ENCODE measurements around the gene ECM1.

The ECM1 gene

DNA sequence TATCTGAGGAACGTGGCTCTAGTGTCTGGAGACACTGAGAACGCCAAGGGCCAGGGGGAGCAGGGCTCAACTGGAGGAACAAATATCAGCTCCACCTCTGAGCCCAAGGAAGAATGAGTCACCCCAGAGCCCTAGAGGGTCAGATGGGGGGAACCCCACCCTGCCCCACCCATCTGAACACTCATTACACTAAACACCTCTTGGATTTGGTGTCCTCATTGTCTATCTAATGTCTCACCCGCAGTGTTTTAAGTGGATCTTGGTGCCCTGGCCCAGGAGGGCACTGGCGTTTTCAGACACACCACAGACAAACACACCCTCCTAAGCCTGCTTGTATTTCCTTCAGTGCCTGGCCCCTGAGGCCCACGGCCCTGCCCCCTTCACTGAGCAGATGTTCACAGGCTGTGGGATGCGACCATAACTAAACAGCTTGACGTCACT is 5.5 kb downstream of the ECM1 start:
- DNase-seq = no peak

DNA sequence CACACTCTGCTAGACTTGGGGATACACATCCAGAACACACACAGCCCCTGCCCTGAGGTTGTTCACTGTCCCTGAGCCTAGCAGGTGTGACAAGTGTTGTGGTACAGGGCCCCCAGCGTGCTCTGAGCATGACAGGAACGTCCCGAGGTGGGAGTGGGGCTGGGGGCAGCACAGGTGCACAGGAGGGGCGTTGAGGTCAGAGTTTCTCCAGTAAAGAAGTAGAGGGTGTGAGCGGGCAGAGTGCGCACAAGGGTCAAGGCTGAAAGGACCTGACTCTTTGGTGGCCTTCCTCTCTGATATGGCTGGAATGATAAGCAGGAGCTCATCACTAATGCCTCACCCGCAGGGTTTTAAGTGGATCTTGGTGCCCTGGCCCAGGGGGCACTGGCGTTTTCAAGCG is 6.4 kb downstream of the ECM1 start:
- DNase-seq = no peak

GRCh38 chr1:150514913-150515327 is 7.0 kb downstream of the ECM1 start:
- DNase-seq = no peak

- DNase-seq = peak; percentile 75 to 79
These were observed 7.6 kb downstream of the ECM1 start, which contains the start of gene FALEC for GRCh38 chr1:150515328-150516049. Gene FALEC, plus strand, starts transcription at chr1:150515752.

DNA sequence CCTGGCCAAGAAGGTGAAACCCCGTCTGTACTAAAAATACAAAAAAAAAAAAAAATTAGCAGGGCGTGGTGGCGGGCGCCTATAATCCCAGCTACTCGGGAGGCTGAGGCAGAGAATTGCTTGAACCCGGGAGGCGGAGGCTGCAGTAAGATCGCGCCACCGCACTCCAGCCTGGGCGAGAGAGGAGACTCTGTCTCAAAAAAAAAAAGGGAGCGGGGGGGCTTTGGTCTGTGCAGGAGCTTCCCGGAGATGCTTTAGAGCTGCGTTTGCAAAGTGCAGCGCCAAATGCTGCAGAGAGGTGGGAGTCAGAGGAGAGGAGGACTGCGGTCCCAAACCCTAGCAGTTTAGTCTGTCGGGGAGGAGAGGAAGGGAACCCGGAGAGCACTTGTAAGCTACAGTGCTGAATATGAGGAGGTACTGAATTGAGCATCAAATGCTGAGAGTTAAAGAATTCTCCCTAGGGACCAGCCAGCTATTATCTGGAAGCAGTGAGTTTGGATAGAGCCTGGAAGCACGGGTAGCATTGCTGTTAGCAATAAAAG is 8.2 kb downstream of the ECM1 start:
- no peak for DNase-seq

DNA sequence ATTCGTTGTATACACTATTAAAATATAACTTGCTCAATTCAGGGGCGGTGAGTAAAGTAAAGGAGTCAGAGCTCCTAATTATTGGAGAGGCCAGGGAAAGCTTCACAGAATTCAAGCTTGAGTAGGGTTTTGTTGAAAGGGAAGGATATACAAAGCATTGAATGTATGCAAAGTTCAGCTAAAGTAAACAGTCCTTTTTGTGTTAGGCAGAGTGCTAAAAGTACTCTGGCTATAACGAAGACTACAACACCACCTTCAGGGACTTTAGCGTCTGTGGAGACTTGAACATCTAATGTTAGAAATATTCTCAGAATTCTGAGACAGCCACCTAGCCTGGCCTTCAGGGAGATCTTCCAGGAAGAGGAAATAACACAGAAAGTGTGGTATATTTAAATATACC is 8.7 kb downstream of the ECM1 start:
- DNase-seq = peak in 1 of 2 donors; percentile 35

DNA sequence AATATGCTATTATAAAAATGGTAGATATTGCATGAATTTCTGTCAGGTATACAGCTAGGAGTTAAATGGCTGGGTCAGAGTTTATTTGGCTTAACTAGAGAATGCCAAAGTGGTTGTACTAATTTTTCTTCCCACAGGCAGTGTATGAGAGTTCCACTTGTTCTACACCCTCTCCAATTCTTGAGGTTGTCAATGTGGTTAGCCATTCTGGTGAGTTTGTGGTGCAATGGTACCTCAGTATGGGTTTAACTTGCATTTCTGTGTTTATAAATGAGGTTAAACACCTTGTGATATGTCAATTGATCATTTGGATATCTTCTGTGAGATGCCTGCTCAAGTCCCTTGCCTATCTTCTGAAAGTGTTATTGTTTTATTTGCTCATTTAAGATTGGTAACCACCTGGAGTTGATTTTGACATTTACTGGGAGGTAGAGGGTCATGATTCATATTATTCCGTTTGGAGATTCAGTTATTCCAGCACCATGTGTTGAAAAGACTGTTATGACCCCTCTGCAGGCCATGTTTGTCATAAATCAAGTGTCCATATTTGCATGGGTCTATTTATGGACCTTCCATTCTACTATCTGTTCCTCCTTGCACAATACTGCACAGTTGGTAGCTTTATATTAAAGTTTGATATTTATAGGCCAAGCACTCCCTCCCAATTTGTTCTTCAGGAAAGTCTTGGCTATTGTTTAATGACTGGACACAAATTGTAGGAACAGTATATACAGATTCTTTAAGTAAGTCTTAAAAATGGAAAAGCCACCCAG is 13.5 kb downstream of the ECM1 start:
- DNase-seq = no peak

GRCh38 chr1:150525348-150525747 is 17.4 kb downstream of the ECM1 start:
- DNase-seq = no peak

DNA sequence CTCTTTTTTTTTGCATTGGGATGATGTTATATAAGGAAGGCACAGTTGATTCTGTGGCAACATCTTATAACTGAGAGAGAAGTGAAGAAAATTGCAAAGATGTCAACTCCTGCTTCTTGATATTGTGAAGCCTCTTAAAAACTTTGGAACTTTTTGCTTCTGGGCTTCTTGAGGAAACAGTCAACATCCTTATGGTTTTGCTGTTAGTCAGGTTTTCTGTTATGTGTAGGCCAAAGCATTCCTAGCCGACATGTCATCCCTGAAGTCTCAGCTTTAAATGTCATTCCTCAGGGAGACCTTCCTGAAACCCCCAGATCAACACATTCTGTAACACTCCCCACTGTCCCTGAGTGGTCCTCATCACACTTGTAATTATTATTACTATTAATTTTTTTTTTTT is 20.3 kb downstream of the ECM1 start:
- DNase-seq = no peak

- no peak for DNase-seq
These were observed 21.1 kb downstream of the ECM1 start for GRCh38 chr1:150529017-150529416.

DNA sequence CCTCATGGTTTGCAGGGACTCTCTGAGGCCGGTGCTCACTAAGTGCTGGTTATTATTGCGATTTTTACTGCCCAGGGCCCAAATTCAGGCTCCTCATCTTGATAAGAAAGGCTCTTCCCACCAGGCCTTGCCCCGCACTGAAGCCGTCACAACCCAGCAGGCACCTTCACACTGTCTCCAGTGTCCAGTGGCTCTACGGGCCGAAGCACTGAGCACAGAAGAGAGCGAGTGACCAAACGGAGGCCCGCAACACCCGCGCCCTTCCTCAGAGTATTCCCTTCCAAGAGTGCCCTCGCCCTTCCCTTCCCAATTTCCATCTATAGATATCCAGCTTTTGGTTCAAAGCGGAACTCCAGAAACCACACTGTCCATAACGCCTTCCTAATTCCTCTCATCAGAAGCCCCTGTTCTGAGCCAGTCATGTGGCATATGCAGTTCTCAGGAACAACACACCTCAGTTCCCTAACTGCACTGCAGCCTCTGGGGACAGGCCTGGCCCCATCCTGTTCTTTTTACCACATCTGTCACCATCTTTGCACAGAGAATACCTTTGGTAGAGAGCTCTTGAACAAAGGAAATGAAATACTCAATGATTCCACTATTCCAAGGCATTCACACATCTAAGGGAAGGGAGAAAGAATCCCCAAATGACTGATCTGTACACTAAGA is 22.7 kb downstream of the ECM1 start:
- no peak for DNase-seq

GRCh38 chr1:150532860-150533259 is 25.0 kb downstream of the ECM1 start:
- no peak for DNase-seq

- DNase-seq = no peak
These were observed 26.1 kb downstream of the ECM1 start for GRCh38 chr1:150534002-150534401.

DNA sequence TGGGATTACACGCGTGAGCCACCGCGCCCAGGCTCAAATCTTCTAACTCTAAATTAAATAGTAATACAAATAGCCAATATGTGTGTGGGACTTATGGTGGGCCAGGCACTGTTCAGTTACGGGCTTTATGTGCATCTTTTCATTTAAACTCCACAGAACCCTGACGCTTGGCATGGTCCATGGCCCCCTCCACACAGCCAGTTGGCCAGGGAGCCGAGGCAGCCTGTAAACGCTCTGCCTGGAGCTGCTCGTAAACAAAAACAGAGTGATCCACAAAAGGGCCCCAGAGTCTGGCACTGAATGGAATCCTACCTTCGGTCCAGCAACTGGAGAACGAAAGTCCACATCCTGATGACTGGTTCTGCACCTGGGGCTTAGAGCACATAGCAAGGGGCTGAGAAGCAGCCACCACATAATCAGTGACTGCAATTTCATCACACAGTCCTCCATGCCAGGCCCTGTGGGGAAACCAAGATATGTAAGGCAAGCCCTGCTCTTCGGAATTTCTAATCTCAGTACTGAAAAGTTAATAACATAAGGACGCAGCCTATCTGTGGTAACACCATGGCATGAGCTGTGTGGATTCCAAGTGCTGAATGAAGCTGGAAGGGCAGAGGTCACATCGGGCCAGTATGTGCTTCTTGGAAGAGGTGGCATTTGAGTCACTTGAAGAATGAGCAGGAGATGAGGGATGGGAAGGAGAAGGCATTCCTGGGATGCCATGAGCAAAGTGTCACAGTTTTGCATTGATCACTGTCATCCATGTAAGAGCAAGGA is 27.8 kb downstream of the ECM1 start:
- DNase-seq = no peak

DNA sequence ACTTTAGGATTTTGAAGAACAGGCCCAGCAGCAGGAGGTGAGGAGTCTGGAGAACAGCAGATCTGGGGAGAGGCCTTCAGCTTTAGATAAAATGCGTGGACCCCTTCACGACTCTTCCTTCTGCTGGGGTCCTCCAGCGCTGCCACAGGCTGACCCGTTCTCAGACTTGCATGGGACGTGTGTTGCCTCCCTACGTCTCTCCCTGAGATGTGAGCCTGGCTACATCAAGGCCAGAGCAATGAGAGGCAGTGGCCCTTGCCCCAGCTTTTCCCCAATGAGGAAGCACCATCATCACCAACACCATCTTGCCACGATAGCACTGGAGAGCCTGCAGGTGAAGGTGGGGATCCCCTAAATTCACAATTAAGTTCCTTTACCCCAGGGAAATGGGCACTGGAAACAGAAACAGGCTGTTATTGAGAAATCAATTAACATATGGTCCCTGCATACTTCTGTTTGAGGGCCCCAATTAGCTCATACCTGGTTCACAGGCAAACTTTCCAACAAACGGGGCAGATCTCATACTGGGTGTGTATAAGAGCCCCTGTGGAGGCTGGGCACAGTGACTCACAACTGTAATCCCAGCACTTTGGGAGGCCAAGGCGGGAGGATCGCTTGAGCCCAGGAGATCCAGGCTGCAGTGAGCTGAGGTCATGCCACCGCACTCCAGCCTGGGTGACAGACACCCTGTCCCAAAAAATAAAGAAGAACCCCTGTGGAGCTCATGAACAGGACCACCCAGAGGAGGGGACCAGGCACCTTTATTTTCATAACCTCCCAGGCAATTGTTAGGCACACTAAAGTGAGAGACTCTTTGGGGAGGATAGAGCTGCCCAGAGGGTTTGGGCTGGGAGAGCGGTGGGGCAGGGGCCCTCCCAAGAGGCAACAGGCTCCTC is 29.2 kb downstream of the ECM1 start:
- no peak for DNase-seq

GRCh38 chr1:150537732-150538684 is 30.1 kb downstream of the ECM1 start:
- no peak for DNase-seq

DNA sequence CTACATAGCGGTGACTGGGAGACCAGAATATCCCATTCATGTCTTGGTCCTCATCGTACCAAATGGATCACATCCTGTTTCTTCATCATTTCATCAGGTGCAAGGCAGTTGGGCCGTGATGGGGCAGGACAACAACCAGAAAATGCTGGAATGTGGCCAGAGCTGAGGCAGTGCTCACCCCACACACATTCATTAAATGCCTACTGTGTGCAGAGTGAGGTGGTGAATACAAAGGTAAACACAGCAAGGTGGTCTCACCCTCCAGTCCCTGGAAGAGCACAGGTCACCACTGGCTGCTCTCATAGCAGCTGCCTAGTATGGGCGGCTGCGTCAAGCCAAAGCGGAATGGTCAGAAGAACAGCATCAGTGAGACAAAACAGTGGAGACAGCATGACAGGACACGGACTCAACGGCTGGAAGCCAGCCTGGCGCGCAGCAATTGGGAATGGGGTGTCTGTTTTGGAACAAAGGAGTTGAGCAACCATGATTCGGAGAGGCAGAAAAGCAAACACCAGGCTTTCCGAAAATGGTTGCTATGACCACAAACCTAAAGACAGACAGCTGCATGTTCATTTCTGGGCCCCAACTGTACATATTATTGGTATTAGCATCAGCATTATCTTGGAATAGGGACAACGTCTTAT is 35.7 kb downstream of the ECM1 start:
- DNase-seq = no peak

DNA sequence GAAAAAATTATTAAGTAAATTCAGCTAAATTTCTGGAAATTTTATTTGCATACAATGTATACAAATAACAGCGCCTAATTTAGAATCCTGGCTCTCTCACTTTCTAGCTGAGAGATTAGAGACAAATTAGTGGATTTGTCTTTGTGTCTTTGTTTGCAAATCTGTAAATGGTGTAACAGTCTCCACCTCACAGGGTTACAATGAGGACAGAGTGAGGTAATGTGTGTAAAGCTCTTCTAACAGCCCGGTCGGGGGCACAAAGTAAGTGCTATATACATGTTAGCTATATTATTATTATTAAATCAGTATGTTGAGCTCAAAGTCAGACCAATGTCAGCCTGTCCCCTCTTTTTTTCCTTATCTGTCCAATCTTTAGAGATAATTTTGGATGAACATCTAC is 36.3 kb downstream of the ECM1 start:
- no peak for DNase-seq

DNA sequence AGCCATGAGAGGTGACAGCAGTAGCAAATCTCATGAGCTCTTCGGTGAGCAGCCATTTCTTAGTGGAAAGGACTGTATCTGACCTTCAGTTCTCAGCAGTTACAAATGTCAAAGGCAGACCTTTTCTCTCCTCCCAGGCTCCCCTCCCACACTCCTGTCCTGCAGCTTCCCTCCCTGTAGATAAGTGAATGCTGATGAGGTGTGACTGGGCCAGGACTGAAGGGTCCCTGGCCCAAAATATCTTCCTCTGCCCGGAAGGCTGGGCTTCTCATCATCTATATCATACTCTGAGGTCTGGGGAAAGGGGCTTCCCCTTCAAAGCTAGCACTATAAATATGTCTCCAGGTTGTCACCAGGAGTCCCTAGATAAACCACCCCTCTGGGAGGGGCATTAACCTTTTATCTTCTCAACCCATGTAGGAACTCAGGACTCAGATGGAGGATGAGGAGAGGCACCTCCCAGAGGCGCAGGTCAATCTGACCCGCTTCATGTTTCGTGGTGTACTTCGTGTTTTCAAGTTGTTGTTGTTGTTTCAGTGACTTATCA is 37.6 kb downstream of the ECM1 start:
- DNase-seq = no peak
